Activated CD4-positive, alpha-beta T cell treated with anti-CD3 and anti-CD28 coated beads, Interleukin-2, amount 50 U/mL, for 48 hours (primary cell): ENCODE results near the gene MPND.

Source experiments
- DNase-seq, 2 experiments: peaks; one replicate each; pipeline ENCODE4 v3.0.0-alpha.2; 2020

The MPND gene

GRCh38 chr19:4409123-4409933, 66.0 kb downstream of the MPND start:
- no peak for DNase-seq
